Measurements from ENCODE around the gene PCDHGA5.
"Not testable (repeated sequence)": the region's sequence is repeated elsewhere in the genome, so short reads cannot be mapped to it uniquely, and the experiment has no call there.

PCDHGA5 gene

GRCh38 chr5:141403387-141403786, 39.4 kb downstream of the PCDHGA5 start:
- H3K4me1 ChIP-seq (ENCODE audit: insufficient read depth, poor library complexity, severe bottlenecking), result peaks cover 3% of the 10 kb centered on the region
- no peak for ATAC-seq (ENCODE audit: low read depth)
- H3K27ac ChIP-seq (ENCODE audit: poor library complexity, severe bottlenecking), result no peak overlapping the region
- H3K36me3 ChIP-seq (ENCODE audit: low read depth), result peaks cover 14% of the 10 kb centered on the region
- TF ChIP-seq CTCF (IDR thresholded peaks at IDR 0.05; ENCODE audit: poor library complexity, severe bottlenecking), result no peak
- H3K27me3 ChIP-seq (ENCODE audit: insufficient read depth, poor library complexity, severe bottlenecking), result peaks cover 16% of the 10 kb centered on the region
- H3K4me3 ChIP-seq (ENCODE audit: severe bottlenecking), result no peak overlapping the region
- no peak for DNase-seq (ENCODE audit: low spot score)
- peaks cover 33% of the 10 kb centered on the region for H3K9me3 ChIP-seq (ENCODE audit: severe bottlenecking)

- peak within 1 kb of the TSS; percentile 9 for H3K4me3 ChIP-seq (ENCODE audit: severe bottlenecking)
- H3K27me3 ChIP-seq (ENCODE audit: insufficient read depth, poor library complexity, severe bottlenecking); H3K4me1 ChIP-seq (ENCODE audit: insufficient read depth, poor library complexity, severe bottlenecking); H3K36me3 ChIP-seq (ENCODE audit: low read depth); DNase-seq (ENCODE audit: low spot score); H3K27ac ChIP-seq (ENCODE audit: poor library complexity, severe bottlenecking): not testable (repeated sequence)
- TF ChIP-seq CTCF (IDR thresholded peaks at IDR 0.05; ENCODE audit: poor library complexity, severe bottlenecking), result peak; percentile 60
- peak; percentile 73; the same call in 2 of the 3 replicates for ATAC-seq (ENCODE audit: low read depth)
- peaks cover 21% of the 10 kb centered on the region for H3K9me3 ChIP-seq (ENCODE audit: severe bottlenecking)
Observed at GRCh38 chr5:141407790-141408505, 44.0 kb downstream of the PCDHGA5 start, which contains the start of gene PCDHGB6. TSS of gene PCDHGB6 (plus strand) at chr5:141408021. CDS start at chr5:141408203, 182 bp downstream.

GRCh38 chr5:141409598-141410306, 45.8 kb downstream of the PCDHGA5 start:
- no peak for TF ChIP-seq CTCF (IDR thresholded peaks at IDR 0.05; ENCODE audit: poor library complexity, severe bottlenecking)
- H3K9me3 ChIP-seq (ENCODE audit: severe bottlenecking), result peaks cover 32% of the 10 kb centered on the region
- H3K27me3 ChIP-seq (ENCODE audit: insufficient read depth, poor library complexity, severe bottlenecking), result peaks cover 4% of the 10 kb centered on the region
- H3K4me3 ChIP-seq (ENCODE audit: severe bottlenecking), result no peak overlapping the region
- H3K36me3 ChIP-seq (ENCODE audit: low read depth), result no peaks in the 10 kb centered on the region
- H3K27ac ChIP-seq (ENCODE audit: poor library complexity, severe bottlenecking), result no peak overlapping the region
- no peak for DNase-seq (ENCODE audit: low spot score)
- peaks cover 3% of the 10 kb centered on the region for H3K4me1 ChIP-seq (ENCODE audit: insufficient read depth, poor library complexity, severe bottlenecking)
- no peak for ATAC-seq (ENCODE audit: low read depth)

GRCh38 chr5:141411575-141411974, 47.6 kb downstream of the PCDHGA5 start:
- ATAC-seq (ENCODE audit: low read depth) (no peak), DNase-seq (ENCODE audit: low spot score) (no peak)
- H3K4me1 ChIP-seq (ENCODE audit: insufficient read depth, poor library complexity, severe bottlenecking), result peaks cover 3% of the 10 kb centered on the region
- 0 out of 2 replicates have a peak, but pooled peaks cover under 1% of the 10 kb centered on the region for H3K36me3 ChIP-seq (ENCODE audit: low read depth)
- H3K27ac ChIP-seq (ENCODE audit: poor library complexity, severe bottlenecking), result no peak overlapping the region
- no peak overlapping the region for H3K4me3 ChIP-seq (ENCODE audit: severe bottlenecking)
- peaks cover 4% of the 10 kb centered on the region for H3K27me3 ChIP-seq (ENCODE audit: insufficient read depth, poor library complexity, severe bottlenecking)
- peaks cover 32% of the 10 kb centered on the region for H3K9me3 ChIP-seq (ENCODE audit: severe bottlenecking)
- TF ChIP-seq CTCF (IDR thresholded peaks at IDR 0.05; ENCODE audit: poor library complexity, severe bottlenecking), result no peak

Data from RWPE2 (cell line).